ENCODE data around the gene SBF2.
"Not testable (repeated sequence)": the region's sequence is repeated elsewhere in the genome, so short reads cannot be mapped to it uniquely, and the experiment has no call there.

Gene SBF2

DNA sequence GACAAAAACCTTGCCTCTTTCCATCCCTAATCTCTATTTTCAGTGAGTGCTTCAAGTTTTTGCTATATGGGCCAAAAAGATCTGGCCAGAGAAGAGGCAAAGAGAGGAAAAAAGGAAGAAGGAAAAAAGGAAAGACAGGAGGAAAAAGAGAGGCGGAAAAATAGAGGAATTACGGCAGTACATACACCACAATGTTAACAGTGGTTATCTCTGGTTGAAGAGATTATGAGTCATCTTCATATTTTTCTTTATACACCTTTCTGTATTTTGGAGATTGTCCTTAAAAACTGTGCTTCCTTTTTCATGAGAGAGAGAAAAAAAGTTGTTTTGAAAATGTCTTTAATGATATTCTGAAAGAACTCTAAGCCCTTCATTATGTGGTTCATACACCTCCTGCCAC, 133.7 kb downstream of the SBF2 start:
- no peak for DNase-seq

DNA sequence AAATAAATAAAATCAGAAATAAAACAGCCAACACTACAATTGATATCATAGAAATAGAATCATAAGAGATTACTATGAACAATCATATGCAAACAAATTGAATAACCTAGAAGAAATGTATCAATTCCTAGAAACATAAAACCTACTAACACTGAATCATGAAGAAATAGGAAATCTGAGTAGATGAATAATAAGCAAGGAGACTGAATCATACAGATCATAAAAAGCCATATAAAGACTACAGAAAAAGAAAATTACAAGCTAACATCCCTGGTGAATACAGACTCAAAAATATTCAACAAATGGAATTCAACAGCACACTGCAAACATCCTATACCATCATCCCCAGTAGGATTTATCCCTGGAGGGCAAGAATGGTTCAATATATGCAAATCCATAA, 135.6 kb downstream of the SBF2 start:
- DNase-seq, result no peak

DNA sequence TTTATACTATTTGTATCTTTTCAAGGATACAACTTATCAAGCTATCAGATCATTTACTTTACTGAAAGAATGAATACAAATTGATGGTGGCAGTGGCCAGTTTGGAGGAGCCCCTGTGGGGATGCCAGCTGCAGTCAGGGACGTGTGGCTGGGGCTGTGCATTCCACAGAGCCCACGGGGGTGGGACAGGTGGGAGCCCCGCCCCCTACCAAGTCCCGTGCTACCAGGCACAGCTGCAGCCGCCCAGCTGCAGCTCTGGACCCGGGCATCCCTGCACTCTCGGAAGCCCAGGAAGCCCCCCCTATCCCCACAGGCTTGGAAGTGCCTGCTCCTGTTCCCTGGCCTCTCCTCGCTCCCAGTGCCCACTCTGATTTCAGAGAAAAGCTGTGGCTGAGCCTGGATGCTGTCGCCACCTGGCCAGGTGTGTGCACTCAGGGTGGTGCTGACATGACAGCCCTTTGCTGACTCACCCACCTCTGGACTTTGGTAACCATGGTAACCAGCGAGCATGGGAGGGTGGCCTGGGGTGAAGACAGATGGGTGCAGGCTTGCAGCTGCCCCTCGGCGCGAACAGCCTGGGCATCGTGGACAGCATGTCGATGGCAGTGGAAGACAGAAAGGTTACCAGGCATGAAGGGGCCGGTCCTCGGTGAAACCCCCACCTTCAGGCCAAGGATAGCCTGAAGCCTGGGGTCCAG, 138.1 kb downstream of the SBF2 start:
- no peak for DNase-seq

DNA sequence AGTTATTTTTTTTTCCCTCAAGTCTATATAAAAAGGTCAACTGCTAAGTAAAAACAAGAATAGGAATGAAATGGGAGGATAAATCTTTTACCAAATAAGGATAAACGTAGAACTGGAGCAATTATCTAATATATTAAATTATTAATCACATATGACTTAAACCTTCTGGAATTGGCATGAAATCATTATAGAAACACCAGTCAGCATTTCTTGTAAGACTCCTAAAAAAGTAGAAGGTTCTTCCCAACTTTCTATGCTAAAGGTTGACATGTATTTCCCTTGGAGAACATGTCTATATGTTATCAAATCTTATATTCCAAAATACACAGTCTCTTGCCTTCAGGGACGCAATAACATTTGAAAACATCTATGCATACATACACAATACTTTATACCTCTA, 143.2 kb downstream of the SBF2 start:
- no peak for DNase-seq

DNA sequence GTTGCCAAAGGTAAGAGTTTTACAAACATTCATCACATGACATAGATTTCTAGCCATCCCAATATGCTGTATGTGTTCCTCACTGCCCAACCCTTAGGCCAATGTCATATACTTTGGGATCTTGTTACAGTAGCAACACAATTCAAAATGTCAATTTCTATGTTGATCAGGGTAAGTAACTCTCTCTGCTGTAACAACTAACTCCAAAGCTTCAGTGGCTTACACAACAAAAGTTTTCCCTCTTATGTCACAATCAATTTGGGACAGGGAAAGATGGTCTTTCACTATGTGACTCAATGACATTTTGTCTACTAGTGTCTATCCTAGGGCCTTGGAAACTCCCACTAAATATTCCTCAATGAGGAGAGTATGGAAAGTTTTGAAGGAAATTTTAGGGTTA, 144.5 kb downstream of the SBF2 start:
- no peak for DNase-seq

DNA sequence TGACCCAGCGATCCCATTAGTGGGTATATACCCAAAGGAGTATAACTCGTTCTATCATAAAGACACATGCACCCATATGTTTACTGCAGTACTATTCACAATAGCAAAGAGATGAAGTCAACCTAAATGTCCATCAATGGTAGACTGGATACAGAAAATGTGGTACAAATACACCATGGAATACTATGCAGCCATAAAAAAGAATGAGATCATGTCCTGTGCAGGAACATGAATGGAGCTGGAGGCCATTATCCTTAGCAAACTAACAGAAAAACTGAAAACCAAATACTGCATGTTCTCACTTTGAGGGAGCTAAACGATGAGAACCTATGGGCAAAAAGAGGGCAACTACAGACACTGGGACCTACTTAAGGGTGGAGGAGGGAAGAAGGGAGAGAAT, 146.8 kb downstream of the SBF2 start:
- DNase-seq, result no peak

DNA sequence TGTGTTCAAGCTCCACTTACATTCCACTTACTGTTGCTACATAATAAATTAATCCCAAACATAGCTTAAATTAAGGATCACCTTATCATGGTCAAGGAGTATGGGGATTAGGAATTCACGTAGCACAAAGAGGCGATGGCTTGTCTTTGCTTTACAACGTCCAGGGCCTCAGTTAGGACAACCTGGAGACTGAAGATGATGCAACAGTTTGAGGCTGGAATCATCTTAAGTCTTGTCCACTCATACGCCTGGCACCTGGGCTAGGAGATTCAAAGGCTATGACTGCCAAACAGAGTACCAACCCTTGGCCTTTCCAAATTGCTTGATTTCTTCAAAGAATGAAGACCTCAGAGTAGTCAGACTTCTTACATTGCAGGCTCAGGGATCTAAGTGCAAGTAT, 149.1 kb downstream of the SBF2 start:
- no peak for DNase-seq

DNA sequence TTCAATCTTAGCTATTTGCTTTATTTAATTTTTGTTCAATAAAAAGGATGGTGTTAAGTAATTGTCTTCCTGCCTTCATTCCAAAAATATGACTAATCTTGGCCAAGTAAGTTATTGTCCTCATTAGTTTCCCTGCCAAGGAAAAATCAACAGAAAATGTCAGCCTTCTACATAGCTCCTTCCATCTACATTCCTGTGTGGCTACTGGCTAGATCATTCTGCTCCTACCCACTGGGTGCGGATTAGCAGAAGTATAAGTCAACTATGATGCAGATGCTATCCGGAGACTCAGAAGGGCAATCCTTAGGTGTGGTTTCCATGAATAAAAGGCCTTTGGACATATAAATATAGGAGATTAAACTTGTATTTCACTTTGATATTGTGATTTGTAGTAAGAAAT, 154.4 kb downstream of the SBF2 start:
- DNase-seq, result no peak

DNA sequence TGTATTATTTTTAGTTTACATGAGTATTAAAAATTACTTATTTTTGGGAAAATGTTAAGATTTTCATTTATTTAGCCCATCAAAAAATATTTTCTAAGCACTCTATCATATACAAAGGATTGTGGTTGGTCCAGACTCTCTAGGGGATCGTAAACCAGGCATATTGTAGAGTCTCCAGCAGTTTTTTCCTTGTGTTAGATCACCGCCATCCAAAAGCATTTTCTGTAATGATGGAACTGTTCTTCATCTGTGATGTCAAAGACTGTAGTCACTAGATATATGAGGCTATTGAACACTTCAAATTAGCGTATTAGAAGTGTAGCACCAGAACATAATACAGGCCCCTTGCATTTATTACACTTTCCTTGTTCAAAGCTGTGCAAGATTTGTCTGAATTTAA, 154.9 kb downstream of the SBF2 start:
- no peak for DNase-seq

DNA sequence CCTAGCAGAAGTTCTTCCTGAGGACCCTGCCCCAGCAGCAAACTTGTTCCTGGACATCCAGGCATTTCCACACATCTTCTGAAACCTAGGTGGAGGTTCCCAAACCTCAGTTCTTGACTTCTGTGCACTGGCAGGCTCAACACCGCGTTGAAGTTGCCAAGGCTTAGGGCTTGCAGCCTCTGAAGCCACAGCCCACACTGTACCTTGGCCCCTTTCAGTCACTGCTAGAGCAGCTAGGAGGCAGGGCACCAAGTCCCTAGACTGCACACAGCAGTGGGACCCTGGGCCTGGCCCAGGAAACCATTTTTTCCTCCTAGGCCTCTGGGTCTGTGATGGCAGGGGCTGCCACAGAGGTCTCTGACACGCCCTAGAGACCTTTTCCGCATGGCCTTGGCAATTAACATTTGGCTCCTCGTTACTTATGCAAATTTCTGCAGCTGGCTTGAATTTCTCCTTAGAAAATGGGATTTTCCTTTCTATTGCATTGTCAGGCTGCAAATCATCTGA, 159.0 kb downstream of the SBF2 start:
- no peak for DNase-seq

DNA sequence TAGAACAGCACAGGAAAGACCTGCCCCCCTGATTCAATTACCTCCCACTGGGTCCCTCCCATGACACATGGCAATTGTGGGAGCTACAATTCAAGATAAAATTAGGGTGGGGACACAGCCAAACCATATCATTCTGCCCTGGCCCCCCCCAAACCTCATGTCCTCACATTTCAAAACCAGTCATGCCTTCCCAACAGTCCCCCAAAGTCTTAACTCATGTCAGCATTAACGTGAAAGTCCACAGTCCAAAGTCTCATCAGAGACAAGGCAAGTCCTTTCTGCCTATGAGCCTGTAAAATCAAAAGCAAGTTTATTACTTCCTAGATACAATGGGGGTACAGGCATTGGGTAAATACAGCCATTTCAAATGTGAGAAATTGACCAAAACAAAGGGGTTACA, 159.8 kb downstream of the SBF2 start:
- not testable (repeated sequence) for DNase-seq

DNA sequence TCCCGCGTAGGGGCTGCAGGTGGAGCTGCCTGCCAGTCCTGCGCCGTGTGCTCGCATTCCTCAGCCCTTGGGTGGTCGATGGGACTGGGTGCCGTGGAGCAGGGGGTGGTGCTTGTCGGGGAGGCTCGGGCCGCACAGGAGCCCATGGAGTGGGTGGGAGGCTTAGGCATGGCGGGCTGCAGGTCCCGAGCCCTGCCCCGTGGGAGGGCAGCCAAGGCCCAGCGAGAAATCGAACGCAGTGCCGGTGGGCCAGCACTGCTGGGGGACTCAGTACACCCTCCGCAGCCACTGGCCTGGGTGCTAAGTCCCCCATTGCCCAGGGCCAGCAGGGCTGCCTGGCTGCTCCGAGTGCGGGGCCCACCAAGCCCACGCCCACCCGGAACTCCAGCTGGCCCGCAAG, 160.8 kb downstream of the SBF2 start:
- DNase-seq, result not testable (repeated sequence)

DNA sequence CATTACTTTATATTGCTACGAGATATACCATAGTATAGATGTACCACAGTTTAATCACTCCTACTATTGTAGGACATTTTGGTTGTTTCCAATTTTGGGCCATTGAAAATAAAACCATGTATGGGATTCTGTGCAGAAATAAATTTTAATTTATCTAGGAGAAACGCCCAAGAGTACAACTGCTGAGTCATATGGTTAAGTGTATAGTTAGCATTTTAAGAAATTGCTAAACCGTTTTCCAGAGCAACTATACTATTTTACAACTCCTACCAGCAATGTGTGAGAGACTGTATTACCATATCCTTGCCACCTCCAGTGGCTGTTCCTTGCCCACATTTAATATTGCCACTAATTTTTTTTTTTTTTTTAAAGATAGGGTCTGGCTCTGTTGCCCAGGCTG, 163.1 kb downstream of the SBF2 start:
- DNase-seq, result no peak

DNA sequence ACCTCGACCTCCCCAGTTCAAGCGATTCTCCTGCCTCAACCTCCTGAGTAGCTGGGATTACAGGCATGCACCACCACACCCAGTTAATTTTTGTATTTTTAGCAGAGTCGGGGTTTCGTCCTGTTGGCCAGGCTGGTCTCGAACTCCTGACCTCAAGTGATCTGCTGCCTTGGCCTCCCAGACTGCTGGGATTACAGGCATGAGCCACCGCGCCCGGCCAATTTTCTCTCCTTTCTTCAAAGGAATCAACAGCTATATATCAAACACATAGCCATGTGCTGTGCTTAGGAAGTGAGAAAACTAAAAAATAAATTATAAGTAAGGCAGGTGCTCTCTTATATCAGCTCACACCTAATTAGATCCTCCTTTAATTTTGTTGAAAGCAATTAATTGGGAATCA, 164.8 kb downstream of the SBF2 start:
- not testable (repeated sequence) for DNase-seq

DNA sequence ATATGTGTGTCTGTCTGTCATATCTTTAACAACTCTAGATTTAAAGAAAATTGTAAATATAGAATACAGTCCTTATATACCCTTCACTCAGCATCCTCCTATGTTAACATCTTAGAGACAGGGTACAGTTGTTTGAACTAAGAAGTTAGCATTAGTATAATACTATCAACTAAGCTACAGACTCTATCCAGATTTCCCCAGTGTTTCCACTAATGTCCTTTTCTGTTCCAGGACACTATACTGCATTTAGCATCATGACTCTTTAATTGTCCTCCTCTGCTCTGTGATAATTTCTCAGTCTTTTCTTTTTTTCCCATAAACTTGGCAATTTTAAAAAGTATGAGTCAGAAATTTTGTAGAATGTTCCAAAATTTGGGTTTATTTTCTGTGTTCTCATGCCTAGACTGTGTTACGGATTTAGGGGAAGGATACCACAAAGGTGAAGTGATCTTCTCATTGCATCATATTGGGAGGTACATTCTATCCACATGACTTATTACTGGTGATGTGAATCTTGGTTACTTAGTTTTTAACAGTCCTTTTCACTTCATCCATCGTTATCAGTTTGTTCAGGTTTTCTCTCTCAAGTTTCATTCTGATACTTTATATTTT, 168.4 kb downstream of the SBF2 start:
- no peak for DNase-seq

DNA sequence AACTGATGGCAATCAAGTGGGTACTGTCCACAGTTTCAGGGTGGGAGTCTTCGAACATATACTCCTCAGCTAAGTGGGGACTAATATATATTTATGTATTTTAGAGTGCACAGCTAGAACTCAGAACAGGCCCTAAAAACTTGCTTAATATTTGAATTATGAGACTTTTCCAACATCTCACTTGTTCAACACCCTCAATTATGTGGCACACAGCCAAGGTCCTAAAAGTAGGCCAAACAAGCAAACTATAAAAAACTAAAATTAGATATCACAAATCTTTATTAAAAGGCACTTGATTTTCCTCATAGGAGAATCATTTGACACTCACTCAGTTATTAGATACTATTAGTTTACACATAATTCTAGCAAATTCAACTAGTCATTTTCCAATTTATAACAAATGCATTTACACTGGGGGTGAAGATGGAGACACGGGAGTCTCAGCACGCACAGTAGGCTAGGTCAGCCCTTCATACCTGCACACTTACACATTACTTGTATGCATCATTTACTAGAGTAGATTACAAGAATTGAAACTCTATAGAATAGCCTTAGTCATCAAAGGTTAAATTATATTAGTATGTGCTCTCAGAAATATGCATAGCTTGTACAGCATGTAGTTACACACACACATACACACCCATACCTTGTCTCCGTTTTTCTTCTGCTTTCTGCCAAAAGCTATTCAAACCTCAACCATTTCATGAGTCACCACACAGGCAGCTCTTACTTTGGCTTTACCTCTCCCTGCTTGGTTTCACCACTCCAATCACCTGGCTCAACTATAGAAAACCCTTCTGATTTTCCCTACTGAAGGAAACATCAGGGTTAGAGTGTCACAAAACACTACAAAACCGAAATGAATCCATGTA, 171.5 kb downstream of the SBF2 start:
- no peak for DNase-seq

DNA sequence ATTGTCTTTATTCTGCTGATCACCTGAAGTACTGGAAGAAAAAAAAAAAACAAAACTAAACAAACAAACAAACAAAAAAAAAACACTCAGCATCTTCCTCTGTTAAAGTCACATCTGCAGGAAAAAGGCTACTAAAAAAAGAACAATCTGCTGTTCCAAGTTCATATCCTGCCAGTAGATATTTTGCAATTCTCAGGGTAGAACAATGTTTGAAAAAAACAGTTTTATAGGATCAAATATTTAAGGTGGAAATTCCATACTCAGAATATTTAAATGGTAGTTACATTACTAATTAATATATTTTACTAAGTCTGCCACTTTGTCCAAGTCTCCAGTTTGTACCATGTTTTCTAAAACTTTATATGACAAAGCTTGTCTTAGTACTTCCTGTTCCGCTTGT, 175.2 kb downstream of the SBF2 start:
- no peak for DNase-seq

DNA sequence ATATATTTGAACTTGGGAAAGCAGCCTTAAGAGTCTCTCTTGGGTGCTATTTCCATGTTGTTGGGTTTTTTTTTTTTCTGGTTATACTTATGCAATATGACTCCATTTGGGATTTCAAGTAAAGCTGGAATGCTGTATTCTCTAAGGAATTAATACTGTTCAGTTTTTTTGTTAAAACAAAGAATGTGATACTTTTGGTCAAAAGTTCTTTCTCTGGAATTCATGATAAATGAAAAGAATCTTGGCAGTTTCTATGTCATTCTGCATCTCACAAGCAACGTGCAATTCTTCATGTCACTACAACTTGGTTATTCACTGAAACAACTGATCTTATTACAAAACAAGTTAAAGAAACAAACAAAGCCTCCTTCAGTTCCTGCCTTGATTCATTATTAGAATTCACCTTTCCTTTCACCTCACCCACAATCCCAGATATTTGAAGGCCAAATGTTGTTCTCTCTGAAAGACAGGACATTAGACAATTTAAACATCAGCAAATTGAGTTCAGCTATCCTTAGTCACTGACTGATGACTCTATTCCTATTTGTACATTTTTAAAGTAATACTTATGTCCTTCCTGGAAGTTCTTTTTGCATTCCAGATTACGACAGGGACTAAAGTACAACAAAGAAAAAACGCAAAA, 176.2 kb downstream of the SBF2 start:
- no peak for DNase-seq

DNA sequence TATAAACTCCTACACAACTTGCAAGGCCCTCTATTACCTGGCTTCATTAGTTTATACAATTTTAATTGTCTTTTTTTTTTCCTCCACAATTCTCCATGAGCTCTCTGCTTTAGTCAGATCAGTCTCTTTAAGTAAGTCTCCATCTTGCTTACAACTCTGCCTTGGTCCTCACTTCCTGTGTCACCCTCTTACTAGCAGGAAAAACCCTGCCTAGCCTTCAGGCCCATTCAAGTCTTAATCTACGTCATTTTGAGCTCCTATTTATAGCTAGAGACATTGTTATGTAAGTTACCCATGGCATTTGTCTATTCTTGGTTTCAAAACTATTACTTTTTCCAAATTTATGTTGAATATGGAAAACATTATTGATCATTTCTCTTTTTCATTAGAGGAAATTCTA, 177.4 kb downstream of the SBF2 start:
- DNase-seq, result no peak

DNA sequence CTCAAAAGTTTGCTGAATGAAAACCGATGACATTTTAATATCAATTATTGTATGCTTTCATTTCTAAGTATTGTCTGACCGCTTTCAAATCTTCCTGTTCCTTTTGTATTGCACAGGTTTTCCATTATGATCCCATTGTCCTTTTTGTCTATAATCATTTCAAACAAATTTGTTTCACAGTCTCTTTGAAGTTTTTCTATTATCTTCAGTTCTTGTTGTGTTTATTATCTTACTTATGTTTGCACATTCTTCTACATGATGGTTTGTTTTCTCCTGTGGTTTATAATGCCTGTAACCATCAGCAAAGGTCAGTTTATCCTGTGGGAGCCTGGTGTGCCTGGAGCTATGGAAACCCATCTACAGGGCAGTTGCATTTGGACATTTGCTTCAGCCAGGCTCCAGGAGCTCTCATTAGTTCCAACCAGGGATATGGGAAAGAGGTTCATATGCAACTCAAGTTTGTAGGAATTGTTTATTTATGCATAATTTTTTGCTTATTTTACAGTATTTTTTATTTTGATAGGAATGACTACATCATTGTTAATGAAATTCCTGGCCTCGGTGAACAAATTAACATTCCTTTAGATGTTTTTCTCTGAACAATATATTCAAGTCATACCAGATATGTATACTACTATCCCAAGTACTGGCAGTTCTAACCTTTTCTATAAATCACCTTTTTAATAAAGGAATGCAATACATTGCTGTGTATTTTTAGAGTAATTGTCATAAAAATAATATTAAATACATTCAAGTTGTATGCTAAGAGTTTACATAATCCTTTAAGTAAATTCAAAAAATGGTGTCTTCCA, 179.2 kb downstream of the SBF2 start:
- DNase-seq, result no peak

DNA sequence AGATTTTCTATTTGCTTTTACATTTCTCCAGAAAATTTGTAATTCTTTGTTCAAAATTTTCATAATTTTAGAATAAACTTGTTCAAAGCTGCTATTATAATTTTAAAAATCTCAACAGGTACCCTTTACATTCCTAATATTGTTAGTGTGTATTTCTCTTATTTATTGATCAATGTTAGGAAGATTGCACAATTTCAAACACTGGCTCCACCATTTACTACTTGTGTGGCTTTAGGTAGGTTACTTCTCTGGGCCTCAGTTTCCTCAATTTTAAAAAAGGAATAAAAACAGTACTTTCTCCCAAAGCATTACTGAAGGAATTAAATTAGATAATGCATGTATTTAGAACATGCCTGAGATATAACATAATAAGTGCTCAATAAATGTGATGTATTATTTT, 180.2 kb downstream of the SBF2 start:
- DNase-seq, result no peak

DNA sequence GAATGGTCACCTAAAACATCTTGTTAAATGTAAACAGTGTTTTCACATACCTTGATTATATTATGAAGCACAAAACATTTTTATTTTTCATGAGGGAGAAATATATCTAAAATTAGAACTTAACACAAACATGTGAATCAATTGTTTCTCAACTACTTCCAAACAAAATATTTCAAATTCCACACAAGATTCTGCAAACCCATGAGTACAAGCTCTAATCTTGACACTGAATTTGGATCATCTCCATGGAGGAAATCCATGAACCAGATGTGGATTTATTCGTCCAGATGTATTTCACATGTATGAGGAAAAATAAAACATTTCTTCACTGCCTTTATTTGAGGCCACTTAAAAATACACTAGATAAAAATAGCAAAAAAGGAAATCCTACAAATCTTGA, 184.2 kb downstream of the SBF2 start:
- no peak for DNase-seq

All from NCI-H1694 (cell line).